Keratinocyte (primary cell): Measurements from ENCODE around the gene FSTL5. TPM values are rescaled to one million over a fixed set of nuclear protein-coding genes. Genes with fewer than 3 reads are reported as not detected.

Experiments used
- DNase-seq: peaks from one replicate; pipeline ENCODE4 v3.0.0-alpha.2; 2011; ENCODE audit warnings: low read depth, missing footprints, low spot score
- FAIRE-seq: peaks from 2 replicates; lab custom pipeline; 2011; peaks lifted over from hg19 to GRCh38; lab: Jason Lieb, UNC
- H2AFZ ChIP-seq: 2 replicates; pipeline ENCODE4 v1.6.0; 2012; ENCODE audit warnings: low read length, control low read depth, inconsistent platforms; ENCODE audit not compliant: control insufficient read depth
- H3K27ac ChIP-seq: 2 replicates; pipeline ENCODE4 v1.5.1; 2011; ENCODE audit warnings: low read length; ENCODE audit not compliant: control insufficient read depth, insufficient read depth
- H3K27me3 ChIP-seq: 3 replicates; pipeline ENCODE4 v1.6.0; 2011; ENCODE audit warnings: low read length; ENCODE audit not compliant: control insufficient read depth, insufficient read depth; ENCODE audit errors: extremely low read depth
- H3K36me3 ChIP-seq, 2 experiments: 2 replicates in 1 of 2; 3 replicates in 1 of 2; pipeline ENCODE4 v1.5.1; 2011; ENCODE audit warnings: low read length in 2 of 2, mild to moderate bottlenecking in 1 of 2; ENCODE audit not compliant: control insufficient read depth in 2 of 2, insufficient read depth in 2 of 2; ENCODE audit errors: extremely low read depth in 1 of 2
- H3K4me1 ChIP-seq: 3 replicates; pipeline ENCODE4 v1.5.1; 2011; ENCODE audit warnings: low read length; ENCODE audit not compliant: control insufficient read depth, insufficient read depth; ENCODE audit errors: extremely low read depth
- H3K4me2 ChIP-seq: 3 replicates; pipeline ENCODE4 v1.6.0; 2011; ENCODE audit warnings: low read depth, low read length; ENCODE audit not compliant: control insufficient read depth, insufficient read depth; ENCODE audit errors: extremely low read depth
- H3K4me3 ChIP-seq, 3 experiments: fragments of 200-600 bp in 1 of 3; sonication (generic) in 1 of 3; 2 replicates in 2 of 3; 3 replicates in 1 of 3; pipeline ENCODE4 v1.5.1; 2011 to 2016; ENCODE audit warnings: low read length in 3 of 3, mild to moderate bottlenecking in 3 of 3, control low read depth in 2 of 3, inconsistent platforms in 1 of 3, low read depth in 1 of 3, mixed read lengths in 1 of 3, mixed run types in 1 of 3, moderate library complexity in 1 of 3; ENCODE audit not compliant: control insufficient read depth in 2 of 3, insufficient read depth in 2 of 3; ENCODE audit errors: extremely low read depth in 1 of 3
- H3K79me2 ChIP-seq: 2 replicates; pipeline ENCODE4 v1.6.0; 2012; ENCODE audit warnings: low read length; ENCODE audit not compliant: control insufficient read depth, insufficient read depth
- H3K9ac ChIP-seq: 3 replicates; pipeline ENCODE4 v1.6.0; 2011; ENCODE audit warnings: low read length; ENCODE audit not compliant: control insufficient read depth, insufficient read depth; ENCODE audit errors: extremely low read depth
- H3K9me1 ChIP-seq: 3 replicates; pipeline ENCODE4 v1.6.0; 2011; ENCODE audit warnings: low read length; ENCODE audit not compliant: control insufficient read depth, insufficient read depth; ENCODE audit errors: extremely low read depth
- H3K9me3 ChIP-seq: 2 replicates; pipeline ENCODE4 v1.5.1; 2012; ENCODE audit warnings: low read depth, low read length; ENCODE audit not compliant: control insufficient read depth
- H4K20me1 ChIP-seq: 3 replicates; pipeline ENCODE4 v1.6.0; 2011; ENCODE audit warnings: low read length; ENCODE audit not compliant: control insufficient read depth, insufficient read depth; ENCODE audit errors: extremely low read depth
- CTCF ChIP-seq, 3 experiments: IDR thresholded peaks in 1 of 3; conservative IDR thresholded peaks in 1 of 3; optimal IDR thresholded peaks in 1 of 3; 2 replicates in 2 of 3; 3 replicates in 1 of 3; pipeline versions ENCODE3 to v1.5.1; 2011; ENCODE audit warnings: low read length in 3 of 3, mild to moderate bottlenecking in 3 of 3, moderate library complexity in 2 of 3, control low read depth in 1 of 3, inconsistent platforms in 1 of 3; ENCODE audit not compliant: insufficient read depth in 2 of 3; ENCODE audit errors: extremely low read depth in 1 of 3
- EZH2 ChIP-seq: IDR thresholded peaks from one replicate; pipeline ENCODE4 v1.6.1; 2012; ENCODE audit warnings: inconsistent platforms, mild to moderate bottlenecking, low read length, moderate library complexity
- dilution Hi-C: fragments of 300-500 bp; cut with MboI; formaldehyde crosslinking; loops from one replicate; pipeline ENCODE4 v1.7.0; 2020; ENCODE audit warnings: low sequenced_read_pairs; ENCODE audit not compliant: extremely low pct_ligation_motif_present
- polyA plus RNA-seq, 5 experiments: library from polyadenylated mRNA; depleted of rRNA in 3 of 5; stranded (reverse) in 3 of 5; stranded (forward) in 1 of 5; unstranded in 1 of 5; fragments of >200 nt; gene quantifications; 1 replicate in 1 of 5; 2 replicates in 3 of 5; 3 replicates in 1 of 5; pipeline versions ENCODE4 v1.2.1 to v1.2.3, GENCODE V29; 2011 to 2012; ENCODE audit warnings: missing spikeins in 2 of 5, low read depth in 1 of 5, low replicate concordance in 1 of 5

Gene FSTL5
- polyA plus RNA-seq, 1 donor (not counting 4 experiments of a cell fraction or from before 2014, with no cell fraction given) = not detected

- no peaks in the 10 kb centered on the region for H3K9me1 ChIP-seq
- no peak overlapping the region for H3K27ac ChIP-seq
- no peak overlapping the region for H3K9ac ChIP-seq
- H3K4me2 ChIP-seq = no peak overlapping the region
- no peak overlapping the region for H2AFZ ChIP-seq
- FAIRE-seq (no peak), DNase-seq (no peak)
- H3K79me2 ChIP-seq = no peaks in the 10 kb centered on the region
- no peak overlapping the region for H3K4me3 ChIP-seq
- no peaks in the 10 kb centered on the region for H3K9me3 ChIP-seq
- no peaks in the 10 kb centered on the region for H3K27me3 ChIP-seq
- H4K20me1 ChIP-seq = no peaks in the 10 kb centered on the region
- H3K4me1 ChIP-seq = no peaks in the 10 kb centered on the region
- TF ChIP-seq EZH2 (no peak), CTCF (optimal IDR thresholded peaks at IDR 0.05 in 1 of 3, IDR thresholded peaks at IDR 0.05 in 1 of 3, conservative IDR thresholded peaks at IDR 0.05 in 1 of 3; ENCODE audit: extremely low read depth in 1 of 3, insufficient read depth in 2 of 3, low read length in 3 of 3) (no peak)
- dilution Hi-C loops = no loop called here
- H3K36me3 ChIP-seq = no peaks in the 10 kb centered on the region
Observed at GRCh38 chr4:161992317-161992716, 171.5 kb downstream of the FSTL5 start.

GRCh38 chr4:161991811-161992210 is 172.0 kb downstream of the FSTL5 start:
- Histone ChIP-seq H3K9me3 (no peaks in the 10 kb centered on the region), H3K27me3 (no peaks in the 10 kb centered on the region), H3K79me2 (no peaks in the 10 kb centered on the region), H4K20me1 (no peaks in the 10 kb centered on the region), H3K9me1 (no peaks in the 10 kb centered on the region), H3K4me1 (no peaks in the 10 kb centered on the region), H3K4me3 (no peak overlapping the region), H3K9ac (no peak overlapping the region), H3K36me3 (no peaks in the 10 kb centered on the region), H3K4me2 (no peak overlapping the region), H3K27ac (no peak overlapping the region), H2AFZ (no peak overlapping the region)
- FAIRE-seq (no peak), DNase-seq (no peak)
- no peak for TF ChIP-seq EZH2
- no peak for TF ChIP-seq CTCF (optimal IDR thresholded peaks at IDR 0.05 in 1 of 3, IDR thresholded peaks at IDR 0.05 in 1 of 3, conservative IDR thresholded peaks at IDR 0.05 in 1 of 3; ENCODE audit: extremely low read depth in 1 of 3, insufficient read depth in 2 of 3, low read length in 3 of 3)
- dilution Hi-C loops = no loop called here
